HG02798 (cell line): ENCODE measurements around the gene KPNA3.
"Not testable (repeated sequence)": the region's sequence is repeated elsewhere in the genome, so short reads cannot be mapped to it uniquely, and the experiment has no call there.

Experiments used
- ATAC-seq: cut with Tn5 transposase; IDR thresholded peaks from one replicate; pipeline ENCODE4 v1.9.1; 2021; ENCODE audit warnings: mild to moderate bottlenecking; ENCODE audit not compliant: unreplicated experiment, poor library complexity

Gene KPNA3

GRCh38 chr13:49760558-49760957, 31.9 kb downstream of the KPNA3 start:
- ATAC-seq: no peak

- ATAC-seq: no peak
Observed at GRCh38 chr13:49759503-49759902, 33.0 kb downstream of the KPNA3 start.

GRCh38 chr13:49756263-49756662, 36.2 kb downstream of the KPNA3 start:
- no peak for ATAC-seq

GRCh38 chr13:49754146-49754545, 38.3 kb downstream of the KPNA3 start:
- no peak for ATAC-seq

- ATAC-seq: no peak
Observed at GRCh38 chr13:49749848-49750247, 42.6 kb downstream of the KPNA3 start.

GRCh38 chr13:49746111-49746510, 46.4 kb downstream of the KPNA3 start:
- no peak for ATAC-seq

GRCh38 chr13:49740870-49741269, 51.6 kb downstream of the KPNA3 start:
- no peak for ATAC-seq

- no peak for ATAC-seq
Observed at GRCh38 chr13:49739498-49740187, 52.8 kb downstream of the KPNA3 start.

- no peak for ATAC-seq
Observed at GRCh38 chr13:49733181-49733951, 59.1 kb downstream of the KPNA3 start.

GRCh38 chr13:49731766-49732165, 60.7 kb downstream of the KPNA3 start:
- ATAC-seq: no peak

GRCh38 chr13:49716615-49717014, 75.9 kb downstream of the KPNA3 start:
- no peak for ATAC-seq

GRCh38 chr13:49714757-49715156, 77.7 kb downstream of the KPNA3 start:
- ATAC-seq: no peak

- ATAC-seq: no peak
Observed at GRCh38 chr13:49711218-49711863, 81.1 kb downstream of the KPNA3 start.

- not testable (repeated sequence) for ATAC-seq
Observed at GRCh38 chr13:49704264-49704663, 88.2 kb downstream of the KPNA3 start.

GRCh38 chr13:49701491-49701890, 91.0 kb downstream of the KPNA3 start:
- no peak for ATAC-seq

- ATAC-seq: no peak
Observed at GRCh38 chr13:49697468-49697867, 95.0 kb downstream of the KPNA3 start.

- ATAC-seq: no peak
Observed at GRCh38 chr13:49694446-49694845, 98.0 kb downstream of the KPNA3 start.

GRCh38 chr13:49693877-49694276, 98.6 kb downstream of the KPNA3 start:
- ATAC-seq: no peak

- no peak for ATAC-seq
Observed at GRCh38 chr13:49693191-49693733, 99.2 kb downstream of the KPNA3 start.

- peak; percentile 99 for ATAC-seq
Observed at GRCh38 chr13:49690995-49691784, 101.3 kb downstream of the KPNA3 start, which contains the start of gene EBPL. TSS of gene EBPL (minus strand) at chr13:49691486. CDS start at chr13:49691424, 62 bp downstream.
